Astrocyte of the cerebellum (primary cell): Measurements from ENCODE around the gene EPHX1.

Experiments
- DNase-seq: peaks from one replicate; pipeline ENCODE4 v3.0.0-alpha.2; 2011; ENCODE audit warnings: low read depth
- H3K4me3 ChIP-seq: 2 replicates; pipeline ENCODE4 v1.5.1; 2011; ENCODE audit warnings: mild to moderate bottlenecking, low read depth, low read length, moderate library complexity
- in situ Hi-C: cut with HindIII; loops from 2 replicates; pipeline ENCODE4 v1.10.0; 2017; ENCODE audit warnings: low sequenced_read_pairs
- TF ChIP-seq, protein P1 (sequence below): IDR thresholded peaks from 2 replicates; pipeline ENCODE4 v1.5.1; 2012; ENCODE audit warnings: low read length, low read depth, moderate library complexity, mild to moderate bottlenecking; ENCODE audit errors: missing control alignments

Gene EPHX1

GRCh38 chr1:225880222-225880588 is 70.3 kb downstream of the EPHX1 start:
- no peak overlapping the region for H3K4me3 ChIP-seq
- TF ChIP-seq, protein P1, sequence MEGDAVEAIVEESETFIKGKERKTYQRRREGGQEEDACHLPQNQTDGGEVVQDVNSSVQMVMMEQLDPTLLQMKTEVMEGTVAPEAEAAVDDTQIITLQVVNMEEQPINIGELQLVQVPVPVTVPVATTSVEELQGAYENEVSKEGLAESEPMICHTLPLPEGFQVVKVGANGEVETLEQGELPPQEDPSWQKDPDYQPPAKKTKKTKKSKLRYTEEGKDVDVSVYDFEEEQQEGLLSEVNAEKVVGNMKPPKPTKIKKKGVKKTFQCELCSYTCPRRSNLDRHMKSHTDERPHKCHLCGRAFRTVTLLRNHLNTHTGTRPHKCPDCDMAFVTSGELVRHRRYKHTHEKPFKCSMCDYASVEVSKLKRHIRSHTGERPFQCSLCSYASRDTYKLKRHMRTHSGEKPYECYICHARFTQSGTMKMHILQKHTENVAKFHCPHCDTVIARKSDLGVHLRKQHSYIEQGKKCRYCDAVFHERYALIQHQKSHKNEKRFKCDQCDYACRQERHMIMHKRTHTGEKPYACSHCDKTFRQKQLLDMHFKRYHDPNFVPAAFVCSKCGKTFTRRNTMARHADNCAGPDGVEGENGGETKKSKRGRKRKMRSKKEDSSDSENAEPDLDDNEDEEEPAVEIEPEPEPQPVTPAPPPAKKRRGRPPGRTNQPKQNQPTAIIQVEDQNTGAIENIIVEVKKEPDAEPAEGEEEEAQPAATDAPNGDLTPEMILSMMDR: no peak
- DNase-seq: no peak
- in situ Hi-C loops: loop anchor here (5.0 kb wide), 2 partner anchors 42 to 107 kb away; partner anchors contain the start of gene PYCR2

DNA sequence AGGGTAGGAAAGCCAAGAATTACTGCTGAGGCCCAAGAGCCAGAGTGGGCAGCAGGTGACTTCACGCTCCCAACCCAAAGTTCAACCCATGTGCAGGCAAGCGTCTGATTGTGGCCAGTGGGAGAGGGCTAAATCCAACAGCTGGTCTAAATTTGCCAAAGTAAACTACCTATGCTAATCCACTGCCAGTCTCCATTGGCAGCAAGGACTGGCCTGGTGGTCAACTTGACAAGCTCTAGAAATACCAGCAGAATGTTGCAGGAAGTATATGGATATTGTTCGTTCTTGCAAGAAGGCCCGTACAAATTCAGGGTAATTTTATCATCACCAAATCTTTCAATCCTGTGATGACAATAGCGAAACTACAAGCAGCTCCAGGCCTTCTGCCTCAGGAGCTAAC is 70.7 kb downstream of the EPHX1 start:
- H3K4me3 ChIP-seq: no peak overlapping the region
- TF ChIP-seq, protein P1: no peak

GRCh38 chr1:225881081-225881958 is 71.4 kb downstream of the EPHX1 start:
- H3K4me3 ChIP-seq: peak overlapping the region; percentile 93
- TF ChIP-seq, protein P1: no peak
- no peak for DNase-seq
- in situ Hi-C loops: loop anchor here (5.0 kb wide), 2 partner anchors 41 to 106 kb away; partner anchors contain the start of gene PYCR2

More for the DNA sequence above, 70.7 kb downstream of the EPHX1 start:
- in situ Hi-C loops: loop anchor here (5.0 kb wide), 2 partner anchors 42 to 107 kb away; partner anchors contain the start of gene PYCR2
- no peak for DNase-seq

DNA sequence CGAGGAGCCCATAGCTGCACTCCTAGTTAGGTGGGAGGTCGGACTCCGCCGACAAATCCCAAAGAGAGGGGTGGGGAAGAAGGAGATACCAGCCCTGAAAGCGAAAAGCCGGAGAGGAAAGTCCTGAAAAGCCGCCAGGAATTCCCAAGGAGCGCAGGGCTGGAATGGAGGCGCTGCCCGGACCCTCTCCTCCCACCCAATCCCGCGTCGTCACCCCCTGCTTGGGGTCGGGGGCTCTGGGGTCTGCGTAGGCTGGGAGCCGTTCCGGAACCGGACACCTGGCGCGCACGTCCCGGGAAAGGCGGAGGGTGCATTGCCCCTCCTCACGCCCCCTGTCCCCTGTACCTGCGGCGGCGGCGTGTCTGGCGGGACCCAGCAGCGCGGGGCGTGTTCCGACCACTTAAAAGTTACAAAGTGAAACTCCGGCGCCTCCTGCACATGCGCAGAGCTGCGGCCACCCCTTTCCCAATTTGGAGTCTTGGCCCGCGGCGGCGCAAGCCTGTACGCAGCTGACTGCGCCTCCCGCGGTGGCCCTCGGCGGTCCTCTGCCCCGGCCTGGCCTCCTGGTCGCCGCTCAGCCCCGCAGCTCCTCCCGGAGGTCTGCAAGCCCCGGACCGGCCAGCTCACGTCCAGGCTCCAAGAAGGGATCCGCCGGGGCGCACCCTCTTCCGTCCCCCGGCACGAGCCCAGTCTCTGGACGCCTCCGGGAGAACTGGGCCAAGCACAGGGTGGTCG is 72.2 kb downstream of the EPHX1 start, which contains the start of gene TMEM63A:
TMEM63A (minus strand) TSS at position 422 of the 735 bp plus-strand sequence. CDS start 4,800 bp downstream, outside the sequence.
- peak; percentile 48 for DNase-seq
- in situ Hi-C loops: loop anchor here (5.0 kb wide), 2 partner anchors 40 to 105 kb away; partner anchors contain the start of gene PYCR2
- H3K4me3 ChIP-seq: peak within 1 kb of the TSS; percentile 93
- TF ChIP-seq, protein P1: no peak

- in situ Hi-C loops: loop anchor here (5.0 kb wide), 2 partner anchors 39 to 104 kb away; partner anchors contain the start of gene PYCR2
- TF ChIP-seq, protein P1: no peak
- DNase-seq: no peak
- H3K4me3 ChIP-seq: peak overlapping the region; percentile 93
These were observed 73.0 kb downstream of the EPHX1 start for GRCh38 chr1:225882694-225883615.
